IMR-90 (cell line): ENCODE measurements around the gene ANO8. TPM values are rescaled to one million over a fixed set of nuclear protein-coding genes. Genes with fewer than 3 reads are reported as not detected.

ENCODE experiments used
- ATAC-seq: fragments of 200-7000 bp; cut with Tn5 transposase; 2 replicates; pipeline ENCODE4 v1.9.1; 2020; ENCODE audit warnings: low read depth, mild to moderate bottlenecking, moderate library complexity
- BruUV-seq: library from RNA; stranded (reverse); fragments of 400-500 nt; replicated peaks from 2 replicates; lab custom pipeline; 2021; lab: Mats Ljungman, UMichigan
- CTCF ChIA-PET: fragments of 300-600 bp; formaldehyde crosslinking; extraction: SDS; loops from one replicate; lab custom pipeline; 2021; ENCODE audit warnings: antibody characterized with exemption; lab: Yijun Ruan, JAX
- POLR2A ChIA-PET: fragments of 300-600 bp; sonication (Branson Sonifier 250); formaldehyde crosslinking; loops from one replicate; lab custom pipeline; 2022; ENCODE audit warnings: antibody characterized with exemption; ENCODE audit not compliant: unreplicated experiment; lab: Charles Lee
- DNase-seq: peaks from one replicate; pipeline ENCODE4 v3.0.0; 2013
- H2AFZ ChIP-seq: replicated peaks from 2 replicates; pipeline ENCODE3; 2013; ENCODE audit warnings: low read length, mild to moderate bottlenecking; ENCODE audit not compliant: poor library complexity
- H2AK5ac ChIP-seq: 2 replicates; pipeline ENCODE4 v1.6.1; 2013; ENCODE audit warnings: low read depth, low read length, inconsistent platforms
- H2AK9ac ChIP-seq: replicated peaks from 2 replicates; pipeline ENCODE3; 2013; ENCODE audit warnings: mild to moderate bottlenecking, low read depth, low read length, moderate library complexity; ENCODE audit not compliant: poor library complexity
- H2BK120ac ChIP-seq: 2 replicates; pipeline ENCODE4 v1.6.1; 2013; ENCODE audit warnings: low read depth, low read length, inconsistent platforms
- H2BK15ac ChIP-seq: 3 replicates; pipeline ENCODE4 v1.6.1; 2013; ENCODE audit warnings: low read depth, low read length, inconsistent platforms
- H2BK20ac ChIP-seq: 2 replicates; pipeline ENCODE4 v1.6.1; 2013; ENCODE audit warnings: low read depth, mild to moderate bottlenecking, inconsistent platforms, low read length, moderate library complexity
- H2BK5ac ChIP-seq: 2 replicates; pipeline ENCODE4 v1.6.1; 2013; ENCODE audit warnings: mild to moderate bottlenecking, low read depth, low read length, inconsistent platforms; ENCODE audit not compliant: poor library complexity, severe bottlenecking
- H3K14ac ChIP-seq: replicated peaks from 2 replicates; pipeline ENCODE4 v1.6.1; 2013; ENCODE audit warnings: low read depth, low read length, inconsistent platforms
- H3K18ac ChIP-seq: 2 replicates; pipeline ENCODE4 v1.6.1; 2013; ENCODE audit warnings: low read depth, low read length, control low read depth
- H3K23ac ChIP-seq: 2 replicates; pipeline ENCODE4 v1.6.1; 2013; ENCODE audit warnings: low read depth, low read length, inconsistent platforms
- H3K27ac ChIP-seq: 2 replicates; pipeline ENCODE4 v1.5.1; 2013; ENCODE audit warnings: mild to moderate bottlenecking, control low read depth, low read length; ENCODE audit not compliant: insufficient read depth
- H3K27me3 ChIP-seq: 2 replicates; pipeline ENCODE4 v1.6.1; 2013; ENCODE audit warnings: low read length; ENCODE audit not compliant: control insufficient read depth, insufficient read depth
- H3K36me3 ChIP-seq: 2 replicates; pipeline ENCODE4 v1.6.1; 2013; ENCODE audit warnings: low read length, mixed read lengths; ENCODE audit not compliant: control insufficient read depth, insufficient read depth
- H3K4ac ChIP-seq: 2 replicates; pipeline ENCODE4 v1.6.1; 2013; ENCODE audit warnings: low read depth, low read length, inconsistent platforms
- H3K4me1 ChIP-seq: 2 replicates; pipeline ENCODE4 v1.6.1; 2013; ENCODE audit warnings: low read length, mixed read lengths; ENCODE audit not compliant: control insufficient read depth, insufficient read depth
- H3K4me2 ChIP-seq: 2 replicates; pipeline ENCODE4 v1.6.1; 2013; ENCODE audit warnings: low read depth, mild to moderate bottlenecking, control low read depth, low read length, moderate library complexity
- H3K4me3 ChIP-seq: 2 replicates; pipeline ENCODE4 v1.5.1; 2013; ENCODE audit warnings: low read depth, mild to moderate bottlenecking, control low read depth, low read length, moderate library complexity; ENCODE audit not compliant: insufficient read depth
- H3K56ac ChIP-seq: 2 replicates; pipeline ENCODE4 v1.6.1; 2013; ENCODE audit warnings: low read length, inconsistent platforms; ENCODE audit not compliant: insufficient read depth; ENCODE audit errors: extremely low read depth
- H3K79me1 ChIP-seq, 2 experiments: 2 replicates each; pipeline ENCODE4 v1.6.1; 2013; ENCODE audit warnings: low read length in 2 of 2, inconsistent platforms in 1 of 2, low read depth in 1 of 2
- H3K9ac ChIP-seq: 2 replicates; pipeline ENCODE4 v1.6.1; 2013; ENCODE audit warnings: low read depth, low read length, control low read depth
- H3K9me1 ChIP-seq: 2 replicates; pipeline ENCODE4 v1.6.1; 2013; ENCODE audit warnings: low read length, inconsistent platforms; ENCODE audit not compliant: insufficient read depth
- H3K9me3 ChIP-seq: 2 replicates; pipeline ENCODE4 v1.6.1; 2013; ENCODE audit warnings: low read length; ENCODE audit not compliant: control insufficient read depth, insufficient read depth
- H4K20me1 ChIP-seq: 2 replicates; pipeline ENCODE4 v1.6.1; 2013; ENCODE audit warnings: low read length, inconsistent platforms; ENCODE audit not compliant: insufficient read depth
- H4K5ac ChIP-seq: 2 replicates; pipeline ENCODE4 v1.6.1; 2013; ENCODE audit warnings: mild to moderate bottlenecking, low read depth, low read length, control low read depth
- H4K8ac ChIP-seq, 2 experiments: 2 replicates each; pipeline ENCODE4 v1.6.1; 2013; ENCODE audit warnings: low read depth in 2 of 2, low read length in 2 of 2, control low read depth in 1 of 2, inconsistent platforms in 1 of 2
- H4K91ac ChIP-seq: 2 replicates; pipeline ENCODE4 v1.6.1; 2013; ENCODE audit warnings: low read depth, low read length, inconsistent platforms; ENCODE audit not compliant: insufficient read depth
- BHLHE40 ChIP-seq: fragments of 150-350 bp; IDR thresholded peaks from 2 replicates; pipeline ENCODE4 v1.6.1; 2016; ENCODE audit warnings: mild to moderate bottlenecking, low read depth, low read length
- CEBPB ChIP-seq: IDR thresholded peaks from 2 replicates; pipeline ENCODE4 v1.6.1; 2012; ENCODE audit warnings: low read depth, low read length, improper control_type of control experiment
- CHD1 ChIP-seq: IDR thresholded peaks from 2 replicates; pipeline ENCODE4 v1.6.1; 2012; ENCODE audit warnings: low read depth, low read length, improper control_type of control experiment
- MAFK ChIP-seq: IDR thresholded peaks from 2 replicates; pipeline ENCODE4 v1.6.1; 2012; ENCODE audit warnings: low read depth, low read length, improper control_type of control experiment
- MAZ ChIP-seq: IDR thresholded peaks from 2 replicates; pipeline ENCODE4 v1.6.1; 2012; ENCODE audit warnings: low read depth, mild to moderate bottlenecking, low read length, improper control_type of control experiment, moderate library complexity, borderline replicate concordance
- MXI1 ChIP-seq: IDR thresholded peaks from 2 replicates; pipeline ENCODE4 v1.6.1; 2012; ENCODE audit warnings: low read depth, mild to moderate bottlenecking, low read length, moderate library complexity, borderline replicate concordance
- POLR2A ChIP-seq: IDR thresholded peaks from 2 replicates; pipeline ENCODE4 v1.6.1; 2012; ENCODE audit warnings: mild to moderate bottlenecking, low read depth, low read length
- RAD21 ChIP-seq: IDR thresholded peaks from 2 replicates; pipeline ENCODE4 v1.6.1; 2012; ENCODE audit warnings: low read length, improper control_type of control experiment
- RFX5 ChIP-seq: IDR thresholded peaks from 2 replicates; pipeline ENCODE4 v1.8.0; 2012; ENCODE audit warnings: low read depth, mild to moderate bottlenecking, low read length, moderate library complexity
- SMC3 ChIP-seq: fragments of 150-350 bp; IDR thresholded peaks from 2 replicates; pipeline ENCODE4 v1.6.1; 2016; ENCODE audit warnings: low read depth, mild to moderate bottlenecking, antibody characterized with exemption, low read length, moderate library complexity
- WGBS, 2 experiments: methylation state at CpG; one replicate each; pipeline versions ENCODE4 v1.1.5 to v1.1.7; 2013; ENCODE audit warnings: missing lambda C conversion rate in 2 of 2; ENCODE audit not compliant: insufficient read length in 1 of 2; ENCODE audit errors: extremely low coverage in 2 of 2; 5-methylcytosine and 5-hydroxymethylcytosine counted together
- dilution Hi-C: fragments of 300-500 bp; cut with HindIII; formaldehyde crosslinking; loops from one replicate; pipeline ENCODE4 v1.14.3; 2018; ENCODE audit warnings: low sequenced_read_pairs; ENCODE audit not compliant: unreplicated experiment
- in situ Hi-C: fragments of 300-500 bp; cut with MboI; formaldehyde crosslinking; loops from 3 replicates; pipeline ENCODE4 v1.14.3; 2019; ENCODE audit warnings: low sequenced_read_pairs, inconsistent platforms, mixed read lengths
- intact Hi-C: fragments of 100-400 bp; cut with micrococcal nuclease; formaldehyde crosslinking; loops from 2 replicates; pipeline ENCODE4 v1.10.0; 2022
- polyA plus RNA-seq, 3 experiments: library from polyadenylated mRNA; depleted of rRNA; stranded (reverse); fragments of >200 nt; gene quantifications; 2 replicates each; pipeline ENCODE4 v1.2.3, GENCODE V29; 2012; ENCODE audit warnings: low replicate concordance in 1 of 3
- total RNA-seq: library from RNA; depleted of rRNA; stranded (reverse); fragments of >200 nt; gene quantifications from 2 replicates; pipeline ENCODE4 v1.2.3, GENCODE V29; 2012
- TF ChIP-seq, protein P1 (sequence below): conservative IDR thresholded peaks from 2 replicates; pipeline ENCODE4 v1.5.1; 2012; ENCODE audit warnings: mild to moderate bottlenecking, low read depth, low read length, improper control_type of control experiment
- TF ChIP-seq, protein P2 (sequence below): fragments of 150-350 bp; IDR thresholded peaks from 2 replicates; pipeline ENCODE4 v1.6.1; 2017; ENCODE audit warnings: mild to moderate bottlenecking, antibody characterized with exemption, low read length, low read depth
- TF ChIP-seq, protein P3 (sequence below): fragments of 150-350 bp; IDR thresholded peaks from 2 replicates; pipeline ENCODE4 v1.6.1; 2016; ENCODE audit warnings: low read depth, mild to moderate bottlenecking, low read length, moderate library complexity, borderline replicate concordance

The ANO8 gene
- total and polyA plus RNA-seq, 2 of the 4 experiments (the other 2 are of a cell fraction), result 1.6 to 5.6 TPM

DNA sequence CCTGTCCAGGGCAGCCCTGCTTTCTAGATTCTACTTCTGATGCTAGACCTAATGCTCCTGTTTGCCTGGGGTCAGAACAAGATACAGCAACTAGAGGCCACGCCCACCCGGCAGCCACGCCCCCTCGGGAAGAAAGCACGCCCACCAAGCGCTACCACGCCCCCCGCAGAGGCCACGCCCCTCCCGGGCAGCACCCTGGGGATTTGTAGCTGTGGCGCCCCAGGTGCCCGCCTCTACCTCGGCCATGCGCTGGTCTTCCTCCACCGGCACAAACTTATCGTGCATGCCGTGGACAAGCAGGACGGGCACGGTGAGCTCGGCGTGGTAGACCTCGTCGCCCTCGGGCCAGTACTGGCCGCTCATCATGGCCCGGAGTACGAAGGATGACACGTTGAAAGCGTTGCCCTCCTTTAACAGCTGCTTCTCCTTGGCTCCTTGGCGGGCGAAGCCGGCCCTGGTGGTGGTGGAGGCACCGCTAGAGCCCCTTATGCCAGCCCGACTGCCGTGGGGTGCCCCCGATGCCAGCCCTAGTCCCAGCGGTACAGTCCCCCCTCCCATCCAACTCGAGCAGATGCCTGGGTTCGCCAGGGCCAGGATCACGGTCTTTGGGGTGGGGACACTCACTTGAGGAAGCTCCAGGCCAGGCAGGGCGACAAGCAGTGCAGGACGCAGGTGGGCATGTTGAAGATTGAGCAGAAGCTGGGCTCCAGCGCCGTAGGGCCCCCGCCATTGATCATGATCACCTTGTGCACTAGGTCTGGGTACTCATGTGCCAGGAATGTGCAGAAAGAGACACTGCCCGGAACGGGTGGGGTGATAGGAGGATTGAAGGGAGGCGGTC is 40.4 kb downstream of the ANO8 start:
- H2AK9ac ChIP-seq, result peak overlapping the region; percentile 6
- no peak overlapping the region for H3K18ac ChIP-seq
- intact Hi-C loops (no loop called here), in situ Hi-C loops (no loop called here), dilution Hi-C loops (no loop called here)
- no peak overlapping the region for H2BK20ac ChIP-seq
- no peaks in the 10 kb centered on the region for H3K27me3 ChIP-seq
- WGBS, 2 experiments, result 78% methylated on average over 33 of the region's 48 CpGs; no CpG with 5 or more reads in 1 of the 2 experiments
- 0 out of 2 replicates have a peak, but pooled peaks cover 3% of the 10 kb centered on the region for H4K20me1 ChIP-seq
- no peak overlapping the region for H2AFZ ChIP-seq
- H3K79me1 ChIP-seq, result peaks cover 0 to 24% of the 10 kb centered on the region in 2 experiments; a peak in 3 of 4 replicates
- H3K9me1 ChIP-seq, result peaks cover 4% of the 10 kb centered on the region
- H2BK120ac ChIP-seq, result no peak overlapping the region
- H3K4me2 ChIP-seq, result no peak overlapping the region
- H3K4me1 ChIP-seq, result peaks cover 2% of the 10 kb centered on the region; the same call in 1 of the 2 replicates
- ChIA-PET POLR2A (no interaction called here), CTCF (no interaction called here)
- no TSS peak for BruUV-seq
- H3K4me3 ChIP-seq, result no peak overlapping the region
- no peak overlapping the region for H3K4ac ChIP-seq
- peaks cover 11% of the 10 kb centered on the region for H3K36me3 ChIP-seq
- H3K23ac ChIP-seq, result no peak overlapping the region
- H4K5ac ChIP-seq, result no peak overlapping the region
- H3K56ac ChIP-seq, result no peak overlapping the region
- H2AK5ac ChIP-seq, result peak overlapping the region; percentile 23; the same call in 1 of the 2 replicates
- no peak overlapping the region for H4K8ac ChIP-seq
- H3K9ac ChIP-seq, result no peak overlapping the region
- no peak overlapping the region for H2BK5ac ChIP-seq
- no peak overlapping the region for H4K91ac ChIP-seq
- no peak overlapping the region for H3K27ac ChIP-seq
- DNase-seq (no peak), ATAC-seq (no peak)
- peaks cover 4% of the 10 kb centered on the region for H3K9me3 ChIP-seq
- no peak overlapping the region for H2BK15ac ChIP-seq
- H3K14ac ChIP-seq, result no peak overlapping the region
- TF ChIP-seq, protein P1, sequence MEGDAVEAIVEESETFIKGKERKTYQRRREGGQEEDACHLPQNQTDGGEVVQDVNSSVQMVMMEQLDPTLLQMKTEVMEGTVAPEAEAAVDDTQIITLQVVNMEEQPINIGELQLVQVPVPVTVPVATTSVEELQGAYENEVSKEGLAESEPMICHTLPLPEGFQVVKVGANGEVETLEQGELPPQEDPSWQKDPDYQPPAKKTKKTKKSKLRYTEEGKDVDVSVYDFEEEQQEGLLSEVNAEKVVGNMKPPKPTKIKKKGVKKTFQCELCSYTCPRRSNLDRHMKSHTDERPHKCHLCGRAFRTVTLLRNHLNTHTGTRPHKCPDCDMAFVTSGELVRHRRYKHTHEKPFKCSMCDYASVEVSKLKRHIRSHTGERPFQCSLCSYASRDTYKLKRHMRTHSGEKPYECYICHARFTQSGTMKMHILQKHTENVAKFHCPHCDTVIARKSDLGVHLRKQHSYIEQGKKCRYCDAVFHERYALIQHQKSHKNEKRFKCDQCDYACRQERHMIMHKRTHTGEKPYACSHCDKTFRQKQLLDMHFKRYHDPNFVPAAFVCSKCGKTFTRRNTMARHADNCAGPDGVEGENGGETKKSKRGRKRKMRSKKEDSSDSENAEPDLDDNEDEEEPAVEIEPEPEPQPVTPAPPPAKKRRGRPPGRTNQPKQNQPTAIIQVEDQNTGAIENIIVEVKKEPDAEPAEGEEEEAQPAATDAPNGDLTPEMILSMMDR, result no peak
- no peak for TF ChIP-seq MAFK
- TF ChIP-seq BHLHE40, result no peak
- TF ChIP-seq, protein P2, sequence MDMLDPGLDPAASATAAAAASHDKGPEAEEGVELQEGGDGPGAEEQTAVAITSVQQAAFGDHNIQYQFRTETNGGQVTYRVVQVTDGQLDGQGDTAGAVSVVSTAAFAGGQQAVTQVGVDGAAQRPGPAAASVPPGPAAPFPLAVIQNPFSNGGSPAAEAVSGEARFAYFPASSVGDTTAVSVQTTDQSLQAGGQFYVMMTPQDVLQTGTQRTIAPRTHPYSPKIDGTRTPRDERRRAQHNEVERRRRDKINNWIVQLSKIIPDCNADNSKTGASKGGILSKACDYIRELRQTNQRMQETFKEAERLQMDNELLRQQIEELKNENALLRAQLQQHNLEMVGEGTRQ, result no peak
- no peak for TF ChIP-seq SMC3
- no peak for TF ChIP-seq CEBPB
- TF ChIP-seq, protein P3, sequence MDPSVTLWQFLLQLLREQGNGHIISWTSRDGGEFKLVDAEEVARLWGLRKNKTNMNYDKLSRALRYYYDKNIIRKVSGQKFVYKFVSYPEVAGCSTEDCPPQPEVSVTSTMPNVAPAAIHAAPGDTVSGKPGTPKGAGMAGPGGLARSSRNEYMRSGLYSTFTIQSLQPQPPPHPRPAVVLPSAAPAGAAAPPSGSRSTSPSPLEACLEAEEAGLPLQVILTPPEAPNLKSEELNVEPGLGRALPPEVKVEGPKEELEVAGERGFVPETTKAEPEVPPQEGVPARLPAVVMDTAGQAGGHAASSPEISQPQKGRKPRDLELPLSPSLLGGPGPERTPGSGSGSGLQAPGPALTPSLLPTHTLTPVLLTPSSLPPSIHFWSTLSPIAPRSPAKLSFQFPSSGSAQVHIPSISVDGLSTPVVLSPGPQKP, result no peak
- TF ChIP-seq RAD21, result no peak
- no peak for TF ChIP-seq MXI1
- TF ChIP-seq MAZ, result no peak
- no peak for TF ChIP-seq CHD1
- no peak for TF ChIP-seq POLR2A
- no peak for TF ChIP-seq RFX5
